ENCODE data around the gene SHROOM3. TPM values are rescaled to one million over a fixed set of nuclear protein-coding genes. Genes with fewer than 3 reads are reported as not detected.

The SHROOM3 gene
- total RNA-seq, 2 donors from 2014 or later = 30.6 to 30.9 TPM

GRCh38 chr4:76677571-76678326 lies 242.7 kb downstream of the SHROOM3 start:
- no peaks in the 10 kb centered on the region for H3K4me1 ChIP-seq
- TF ChIP-seq CTCF (IDR thresholded peaks at IDR 0.05) = no peak
- H3K36me3 ChIP-seq = no peaks in the 10 kb centered on the region
- no peak for DNase-seq (ENCODE audit: low spot score)
- H3K4me3 ChIP-seq = no peak overlapping the region
- H3K9me3 ChIP-seq = no peaks in the 10 kb centered on the region
- no peaks in the 10 kb centered on the region for H3K27me3 ChIP-seq
- H3K27ac ChIP-seq = peak overlapping the region in 1 of 2 donors; percentile 30

GRCh38 chr4:76679691-76680090 lies 244.7 kb downstream of the SHROOM3 start:
- Histone ChIP-seq H3K36me3 (no peaks in the 10 kb centered on the region), H3K4me3 (no peak overlapping the region), H3K27me3 (no peaks in the 10 kb centered on the region), H3K27ac (no peak overlapping the region), H3K9me3 (no peaks in the 10 kb centered on the region), H3K4me1 (no peaks in the 10 kb centered on the region)
- no peak for DNase-seq (ENCODE audit: low spot score)
- no peak for TF ChIP-seq CTCF (IDR thresholded peaks at IDR 0.05)

GRCh38 chr4:76680952-76681351 lies 245.9 kb downstream of the SHROOM3 start:
- Histone ChIP-seq H3K9me3 (no peaks in the 10 kb centered on the region), H3K27me3 (no peaks in the 10 kb centered on the region), H3K4me1 (no peaks in the 10 kb centered on the region), H3K27ac (no peak overlapping the region), H3K4me3 (no peak overlapping the region), H3K36me3 (no peaks in the 10 kb centered on the region)
- TF ChIP-seq CTCF (IDR thresholded peaks at IDR 0.05) = no peak
- DNase-seq (ENCODE audit: low spot score) = no peak

GRCh38 chr4:76681996-76682395 lies 247.0 kb downstream of the SHROOM3 start:
- H3K4me1 ChIP-seq = no peaks in the 10 kb centered on the region
- no peak overlapping the region for H3K4me3 ChIP-seq
- no peaks in the 10 kb centered on the region for H3K27me3 ChIP-seq
- no peak overlapping the region for H3K27ac ChIP-seq
- no peak for DNase-seq (ENCODE audit: low spot score)
- no peaks in the 10 kb centered on the region for H3K9me3 ChIP-seq
- H3K36me3 ChIP-seq = no peaks in the 10 kb centered on the region
- no peak for TF ChIP-seq CTCF (IDR thresholded peaks at IDR 0.05)

- Histone ChIP-seq H3K36me3 (no peaks in the 10 kb centered on the region), H3K4me3 (no peak overlapping the region), H3K4me1 (peaks cover 0 to 9% of the 10 kb centered on the region in 2 donors), H3K9me3 (no peaks in the 10 kb centered on the region), H3K27ac (no peak overlapping the region), H3K27me3 (no peaks in the 10 kb centered on the region)
- no peak for TF ChIP-seq CTCF (IDR thresholded peaks at IDR 0.05)
- DNase-seq (ENCODE audit: low spot score) = no peak
These were observed 248.1 kb downstream of the SHROOM3 start for GRCh38 chr4:76683144-76683543.
